ENCODE results near the gene CD22.
"Not testable (repeated sequence)": the region's sequence is repeated elsewhere in the genome, so short reads cannot be mapped to it uniquely, and the experiment has no call there.

CD22 gene

DNA sequence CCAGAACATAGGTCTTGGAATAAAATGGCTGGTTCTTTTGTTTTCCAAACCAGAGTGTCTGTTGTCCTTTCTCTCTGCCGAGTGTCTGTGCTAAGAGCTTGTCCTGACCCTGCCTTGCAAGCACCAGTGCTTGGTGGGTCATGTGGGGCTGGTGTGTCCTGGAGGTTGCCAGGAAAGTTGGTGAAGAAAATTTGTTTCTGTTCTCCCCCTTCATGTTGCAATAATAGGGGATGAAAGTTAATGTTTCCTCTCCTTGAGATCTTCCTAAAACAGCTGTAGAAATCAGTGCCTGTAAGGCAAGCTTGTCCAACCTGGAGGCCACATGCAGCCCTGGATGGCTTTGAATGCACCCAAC is 43.9 kb upstream of the CD22 start:
- peaks cover 0 to 8% of the 10 kb centered on the region in 2 donors for H3K27me3 ChIP-seq
- no peaks in the 10 kb centered on the region for H3K9me3 ChIP-seq
- H3K36me3 ChIP-seq = peaks cover 0 to 3% (median 0%) of the 10 kb centered on the region in 3 donors
- no peak overlapping the region for H3K27ac ChIP-seq
- no peak for DNase-seq
- peaks cover 0 to 8% (median under 1%) of the 10 kb centered on the region in 4 donors for H3K4me1 ChIP-seq
- intact Hi-C loops (cut with DNase I; ENCODE audit: low total_unique reads) = no loop called here
- H3K4me3 ChIP-seq = no peak overlapping the region
- TF ChIP-seq, protein P1, sequence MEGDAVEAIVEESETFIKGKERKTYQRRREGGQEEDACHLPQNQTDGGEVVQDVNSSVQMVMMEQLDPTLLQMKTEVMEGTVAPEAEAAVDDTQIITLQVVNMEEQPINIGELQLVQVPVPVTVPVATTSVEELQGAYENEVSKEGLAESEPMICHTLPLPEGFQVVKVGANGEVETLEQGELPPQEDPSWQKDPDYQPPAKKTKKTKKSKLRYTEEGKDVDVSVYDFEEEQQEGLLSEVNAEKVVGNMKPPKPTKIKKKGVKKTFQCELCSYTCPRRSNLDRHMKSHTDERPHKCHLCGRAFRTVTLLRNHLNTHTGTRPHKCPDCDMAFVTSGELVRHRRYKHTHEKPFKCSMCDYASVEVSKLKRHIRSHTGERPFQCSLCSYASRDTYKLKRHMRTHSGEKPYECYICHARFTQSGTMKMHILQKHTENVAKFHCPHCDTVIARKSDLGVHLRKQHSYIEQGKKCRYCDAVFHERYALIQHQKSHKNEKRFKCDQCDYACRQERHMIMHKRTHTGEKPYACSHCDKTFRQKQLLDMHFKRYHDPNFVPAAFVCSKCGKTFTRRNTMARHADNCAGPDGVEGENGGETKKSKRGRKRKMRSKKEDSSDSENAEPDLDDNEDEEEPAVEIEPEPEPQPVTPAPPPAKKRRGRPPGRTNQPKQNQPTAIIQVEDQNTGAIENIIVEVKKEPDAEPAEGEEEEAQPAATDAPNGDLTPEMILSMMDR (IDR thresholded peaks at IDR 0.05) = no peak

DNA sequence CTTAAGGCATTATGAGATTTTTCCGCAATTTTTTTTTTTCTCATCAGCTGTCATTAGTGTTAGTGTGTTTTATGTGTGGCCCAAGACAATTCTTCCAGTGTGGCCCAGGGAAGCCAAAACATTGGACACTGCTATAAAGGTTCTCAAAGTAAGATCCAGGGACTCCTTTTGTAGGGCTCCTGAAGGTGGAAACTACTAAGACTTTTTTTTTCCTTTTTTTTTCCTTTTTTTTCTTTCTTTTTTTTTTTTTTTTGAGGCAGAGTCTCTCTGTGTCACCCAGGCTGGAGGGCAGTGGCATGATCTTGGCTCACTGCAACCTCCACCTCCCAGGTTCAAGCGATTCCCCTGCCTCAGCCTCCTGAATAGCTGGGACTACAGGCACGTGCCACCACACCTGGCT is 43.5 kb upstream of the CD22 start:
- H3K9me3 ChIP-seq; intact Hi-C loops (cut with DNase I; ENCODE audit: low total_unique reads); H3K4me1 ChIP-seq; H3K27ac ChIP-seq; DNase-seq; H3K36me3 ChIP-seq; H3K4me3 ChIP-seq: not testable (repeated sequence)
- H3K27me3 ChIP-seq = peaks cover 0 to 12% of the 10 kb centered on the region in 2 donors

DNA sequence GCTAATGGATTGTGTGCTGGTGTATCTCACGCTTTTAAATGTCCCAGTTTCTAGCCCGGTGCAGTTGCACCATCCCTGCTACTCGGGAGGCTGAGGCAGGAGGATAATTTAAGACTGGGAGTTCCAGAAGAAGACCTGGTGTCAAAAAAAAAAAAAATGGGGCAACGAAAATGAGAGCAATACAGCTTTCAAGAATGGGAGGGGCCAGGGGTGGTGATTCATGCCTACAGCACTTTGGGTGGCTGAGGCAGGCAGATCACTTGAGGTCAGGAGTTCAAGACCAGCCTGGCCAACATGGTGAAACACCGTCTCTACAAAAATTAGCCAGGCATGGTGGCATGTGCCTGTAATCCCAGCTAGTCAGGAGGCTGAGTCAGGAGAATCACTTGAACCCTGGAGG is 42.9 kb upstream of the CD22 start:
- intact Hi-C loops (cut with DNase I; ENCODE audit: low total_unique reads); H3K9me3 ChIP-seq; DNase-seq; H3K36me3 ChIP-seq; H3K4me1 ChIP-seq; H3K27ac ChIP-seq; H3K4me3 ChIP-seq: not testable (repeated sequence)
- peaks cover 0 to 18% of the 10 kb centered on the region in 2 donors for H3K27me3 ChIP-seq

DNA sequence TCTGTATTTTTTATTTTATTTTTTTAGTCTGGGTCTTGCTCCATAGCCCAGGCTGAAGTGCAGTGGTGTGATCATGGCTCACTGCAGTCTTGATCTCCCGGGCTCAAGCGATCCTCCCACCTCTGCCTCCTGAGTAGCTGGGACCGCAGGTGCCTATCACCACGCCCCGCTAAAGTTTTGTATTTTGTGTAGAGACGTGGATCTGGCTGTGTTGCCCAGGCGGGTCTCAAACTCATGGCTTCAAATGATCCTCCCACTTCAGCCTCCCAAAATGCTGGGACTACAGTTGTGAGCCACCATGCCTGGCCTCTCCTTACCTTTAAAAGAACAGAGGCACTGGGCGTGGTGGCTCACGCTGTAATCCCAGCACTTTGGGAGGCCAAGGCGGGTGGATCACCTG is 41.3 kb upstream of the CD22 start:
- Histone ChIP-seq H3K4me3 (no peak overlapping the region), H3K36me3 (no peaks in the 10 kb centered on the region), H3K9me3 (no peaks in the 10 kb centered on the region), H3K4me1 (no peaks in the 10 kb centered on the region), H3K27ac (no peak overlapping the region), H3K27me3 (peaks cover 0 to 26% of the 10 kb centered on the region in 2 donors)
- intact Hi-C loops (cut with DNase I; ENCODE audit: low total_unique reads) = no loop called here
- TF ChIP-seq, protein P1 (IDR thresholded peaks at IDR 0.05) = no peak
- DNase-seq = no peak

DNA sequence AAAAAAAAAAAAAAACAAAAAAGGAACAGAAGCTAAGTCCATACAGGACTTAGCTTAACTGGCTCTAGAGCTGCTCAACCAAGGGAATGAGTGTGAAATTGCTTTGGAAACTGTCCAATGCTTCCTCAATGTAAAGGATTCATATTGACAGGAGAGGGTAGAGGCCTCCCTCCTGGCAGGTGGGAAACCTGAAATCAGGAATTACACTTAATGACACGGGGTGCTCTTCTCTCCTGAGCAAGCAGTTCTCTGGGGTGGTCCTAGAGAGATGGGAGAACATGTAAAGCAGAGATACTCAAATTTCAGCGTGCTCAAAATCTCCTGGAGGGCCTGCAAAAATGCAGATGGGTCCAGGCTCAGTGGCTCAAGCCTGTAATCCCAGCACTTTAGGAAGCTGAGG is 40.7 kb upstream of the CD22 start:
- H3K9me3 ChIP-seq = no peaks in the 10 kb centered on the region
- H3K27me3 ChIP-seq = peaks cover 0 to 31% of the 10 kb centered on the region in 2 donors
- H3K4me3 ChIP-seq = no peak overlapping the region
- no peak for DNase-seq
- H3K36me3 ChIP-seq = no peaks in the 10 kb centered on the region
- TF ChIP-seq, protein P1 (IDR thresholded peaks at IDR 0.05) = no peak
- intact Hi-C loops (cut with DNase I; ENCODE audit: low total_unique reads) = no loop called here
- no peak overlapping the region for H3K27ac ChIP-seq
- no peaks in the 10 kb centered on the region for H3K4me1 ChIP-seq

DNA sequence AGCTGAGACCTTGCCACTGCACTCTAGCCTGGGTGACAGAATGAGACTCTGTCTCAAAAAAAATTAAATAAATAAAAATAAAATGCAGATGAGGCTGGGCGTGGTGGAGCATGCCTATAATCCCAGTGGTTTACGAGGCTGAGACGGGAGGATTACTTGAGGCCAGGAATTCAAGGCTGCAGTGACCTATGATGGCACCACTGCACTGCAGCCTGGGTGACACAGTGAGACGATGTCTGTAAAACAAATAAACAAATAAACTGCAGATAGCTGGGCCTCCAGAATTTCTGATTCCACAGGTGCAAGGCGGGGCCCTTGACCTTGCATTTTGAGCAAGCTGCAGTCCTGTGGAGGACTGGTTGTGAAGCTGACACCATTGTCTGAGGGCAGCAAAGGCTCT is 40.1 kb upstream of the CD22 start:
- H3K9me3 ChIP-seq = no peaks in the 10 kb centered on the region
- intact Hi-C loops (cut with DNase I; ENCODE audit: low total_unique reads) = no loop called here
- no peaks in the 10 kb centered on the region for H3K4me1 ChIP-seq
- H3K27me3 ChIP-seq = peaks cover 0 to 37% of the 10 kb centered on the region in 2 donors
- TF ChIP-seq, protein P1 (IDR thresholded peaks at IDR 0.05) = no peak
- H3K4me3 ChIP-seq = no peak overlapping the region
- no peak overlapping the region for H3K27ac ChIP-seq
- no peaks in the 10 kb centered on the region for H3K36me3 ChIP-seq
- DNase-seq = no peak

DNA sequence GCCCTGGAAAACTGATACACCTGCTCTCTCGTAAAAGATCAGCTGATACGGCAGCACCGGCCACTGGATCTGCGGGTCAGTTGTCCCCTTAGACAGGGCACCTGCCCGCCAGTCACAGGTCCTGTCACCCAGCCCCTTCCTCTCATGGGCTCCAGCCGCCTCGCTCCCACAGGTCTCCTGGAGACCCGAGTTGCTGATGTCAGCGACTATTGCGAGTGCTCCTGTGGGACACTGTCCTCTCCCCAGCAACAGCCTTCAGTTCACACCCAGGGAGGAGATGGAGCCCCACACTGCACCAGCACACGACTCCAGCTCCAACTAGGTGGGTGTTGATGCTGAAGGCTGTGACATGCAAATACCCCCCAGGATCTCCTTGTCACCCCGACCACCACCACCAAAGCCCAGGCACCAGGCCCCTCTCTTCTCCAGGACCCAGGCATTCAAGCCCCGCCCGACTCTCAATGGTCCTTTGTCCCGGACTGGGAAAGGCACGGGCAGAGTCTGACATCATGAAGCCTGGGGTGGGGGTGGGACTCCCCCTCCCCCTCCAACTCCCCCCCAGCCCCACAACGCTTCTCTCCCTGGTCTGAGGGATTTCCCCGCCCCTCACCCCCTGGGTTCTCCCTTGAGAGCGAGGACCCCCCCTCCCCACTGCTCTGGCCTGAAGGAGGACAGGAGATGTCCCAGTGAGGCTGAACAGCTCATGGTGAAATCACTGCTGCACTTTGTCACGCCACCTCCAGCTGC is 38.4 kb upstream of the CD22 start:
- no peak overlapping the region for H3K4me3 ChIP-seq

More for the DNA sequence above, 38.4 kb upstream of the CD22 start:
- no peaks in the 10 kb centered on the region for H3K4me1 ChIP-seq
- peaks cover 0 to 51% of the 10 kb centered on the region in 2 donors for H3K27me3 ChIP-seq
- DNase-seq = no peak
- no peaks in the 10 kb centered on the region for H3K9me3 ChIP-seq
- H3K36me3 ChIP-seq = no peaks in the 10 kb centered on the region
- no peak overlapping the region for H3K27ac ChIP-seq
- TF ChIP-seq, protein P1 (IDR thresholded peaks at IDR 0.05) = no peak
- intact Hi-C loops (cut with DNase I; ENCODE audit: low total_unique reads) = no loop called here

Data from tibial artery (tissue), 4 donors.